ENCODE measurements around the gene SH3BGRL.

Gene SH3BGRL

DNA sequence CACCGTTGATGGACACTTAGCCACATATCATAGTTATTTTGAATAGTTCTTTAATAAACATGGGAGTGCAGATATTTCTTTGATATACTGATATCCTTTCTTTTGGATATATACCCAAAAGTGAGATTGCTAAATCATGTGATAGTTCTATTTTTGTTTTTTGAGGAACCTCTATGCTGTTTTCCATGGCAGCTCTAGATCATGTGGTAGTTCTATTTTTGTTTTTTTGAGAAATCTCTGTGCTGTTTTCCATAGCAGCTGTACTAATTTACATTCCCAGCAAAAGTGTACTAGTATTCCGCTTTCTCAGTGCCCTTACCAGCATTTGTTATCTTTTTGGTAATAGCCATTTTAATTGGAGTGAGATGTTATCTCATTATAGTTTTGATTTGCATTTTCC is 3.6 kb downstream of the SH3BGRL start:
- no peak overlapping the region for H3K23ac ChIP-seq (ENCODE audit: low read length in 2 of 2)
- no peaks in the 10 kb centered on the region for H3K27me3 ChIP-seq (ENCODE audit: control insufficient read depth in 1 of 2, insufficient read depth in 1 of 2, low read length in 2 of 2)
- no peak overlapping the region for H4K91ac ChIP-seq (ENCODE audit: low read length)
- H3K36me3 ChIP-seq (ENCODE audit: control insufficient read depth in 1 of 2, insufficient read depth in 2 of 2, low read depth in 1 of 2, low read length in 2 of 2), result no peaks in the 10 kb centered on the region
- H3K18ac ChIP-seq (ENCODE audit: low read depth in 1 of 2, low read length in 2 of 2), result no peak overlapping the region
- H3K4ac ChIP-seq (ENCODE audit: low read depth in 1 of 2, low read length in 2 of 2), result no peak overlapping the region
- DNase-seq, result no peak
- no peak overlapping the region for H2BK5ac ChIP-seq (ENCODE audit: low read depth, low read length, poor library complexity, severe bottlenecking)
- no peaks in the 10 kb centered on the region for H3K4me1 ChIP-seq (ENCODE audit: control insufficient read depth, insufficient read depth, low read depth, low read length)
- H2BK12ac ChIP-seq (ENCODE audit: low read length in 2 of 2), result no peak overlapping the region
- no peak overlapping the region for H2AK5ac ChIP-seq (ENCODE audit: low read length, severe bottlenecking)
- H3K79me1 ChIP-seq (replicated peaks; ENCODE audit: low read length, poor library complexity, severe bottlenecking), result no peaks in the 10 kb centered on the region
- no peak overlapping the region for H2BK15ac ChIP-seq (ENCODE audit: low read depth, poor library complexity, severe bottlenecking)
- no peak overlapping the region for H4K8ac ChIP-seq (ENCODE audit: low read length)
- H3K9ac ChIP-seq (ENCODE audit: low read length), result no peak overlapping the region
- no peaks in the 10 kb centered on the region for H3K9me3 ChIP-seq (ENCODE audit: control insufficient read depth, low read length)
- no CpG with 5 or more reads among the region's 2 CpGs for WGBS
- no peak overlapping the region for H3K4me2 ChIP-seq (ENCODE audit: low read length, poor library complexity, severe bottlenecking)
- H3K14ac ChIP-seq (ENCODE audit: low read length in 2 of 2), result no peak overlapping the region
- no peak overlapping the region for H3K27ac ChIP-seq (ENCODE audit: low read length, poor library complexity, severe bottlenecking)
- no peak overlapping the region for H2BK120ac ChIP-seq (ENCODE audit: low read depth, low read length)
- H3K4me3 ChIP-seq (ENCODE audit: insufficient read depth in 1 of 2, low read depth in 1 of 2, low read length in 2 of 2), result no peak overlapping the region
- H2AFZ ChIP-seq (ENCODE audit: low read depth, low read length), result no peak overlapping the region

DNA sequence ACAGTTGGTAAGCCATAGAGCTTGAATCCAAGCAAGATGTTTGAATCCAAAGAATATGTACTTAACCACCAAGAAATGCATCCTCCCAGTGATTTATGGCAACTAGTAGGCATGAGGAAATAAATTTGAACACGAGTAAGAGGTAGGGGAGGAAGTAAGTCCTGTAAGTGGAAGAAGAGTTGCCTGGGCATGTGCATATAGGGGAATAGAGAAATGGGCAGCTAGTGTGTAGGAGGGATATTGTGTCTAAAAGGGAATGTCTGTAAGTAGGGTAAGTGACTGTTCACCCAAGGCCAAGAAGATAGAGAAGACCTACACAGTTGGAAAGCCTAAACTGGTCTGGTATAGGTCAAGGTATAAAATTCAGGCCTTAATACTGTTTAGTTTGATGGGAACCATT is 4.6 kb downstream of the SH3BGRL start:
- Histone ChIP-seq H3K4me2 (ENCODE audit: low read length, poor library complexity, severe bottlenecking) (no peak overlapping the region), H2BK15ac (ENCODE audit: low read depth, poor library complexity, severe bottlenecking) (no peak overlapping the region)
- WGBS, result 44% methylated on average over 1 of the region's 1 CpG

DNA sequence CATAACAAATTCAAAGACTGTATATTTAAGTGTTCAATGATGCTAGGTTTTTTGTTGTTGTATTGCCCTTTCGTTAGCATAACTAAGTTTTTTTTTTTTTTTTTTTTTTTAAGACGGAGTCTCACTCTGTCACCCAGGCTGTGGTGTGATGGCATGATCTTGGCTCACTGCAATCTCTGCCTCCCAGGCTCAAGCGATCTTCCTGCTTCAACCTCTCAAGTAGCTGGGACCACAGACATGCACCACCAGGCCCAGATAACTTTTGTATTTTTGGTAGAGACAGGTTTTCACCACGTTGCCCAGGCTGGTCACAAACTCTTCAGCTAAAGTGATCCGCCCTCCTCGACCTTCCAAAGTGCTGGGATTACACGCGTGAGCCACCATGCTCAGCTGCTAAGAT is 7.0 kb downstream of the SH3BGRL start:
- Histone ChIP-seq H2AFZ (ENCODE audit: low read depth, low read length) (no peak overlapping the region), H3K27me3 (ENCODE audit: control insufficient read depth in 1 of 2, insufficient read depth in 1 of 2, low read length in 2 of 2) (no peaks in the 10 kb centered on the region), H3K9ac (ENCODE audit: low read length) (no peak overlapping the region), H4K91ac (ENCODE audit: low read length) (no peak overlapping the region), H2BK15ac (ENCODE audit: low read depth, poor library complexity, severe bottlenecking) (no peak overlapping the region), H2BK12ac (ENCODE audit: low read length in 2 of 2) (no peak overlapping the region), H4K8ac (ENCODE audit: low read length) (no peak overlapping the region), H3K27ac (ENCODE audit: low read length, poor library complexity, severe bottlenecking) (no peak overlapping the region), H3K4me1 (ENCODE audit: control insufficient read depth, insufficient read depth, low read depth, low read length) (no peaks in the 10 kb centered on the region), H3K9me3 (ENCODE audit: control insufficient read depth, low read length) (no peaks in the 10 kb centered on the region), H3K36me3 (ENCODE audit: control insufficient read depth in 1 of 2, insufficient read depth in 2 of 2, low read depth in 1 of 2, low read length in 2 of 2) (no peaks in the 10 kb centered on the region), H3K4me2 (ENCODE audit: low read length, poor library complexity, severe bottlenecking) (no peak overlapping the region), H2BK120ac (ENCODE audit: low read depth, low read length) (no peak overlapping the region), H3K4me3 (ENCODE audit: insufficient read depth in 1 of 2, low read depth in 1 of 2, low read length in 2 of 2) (no peak overlapping the region), H2AK5ac (ENCODE audit: low read length, severe bottlenecking) (no peak overlapping the region), H3K14ac (ENCODE audit: low read length in 2 of 2) (no peak overlapping the region), H3K4ac (ENCODE audit: low read depth in 1 of 2, low read length in 2 of 2) (no peak overlapping the region), H3K18ac (ENCODE audit: low read depth in 1 of 2, low read length in 2 of 2) (no peak overlapping the region), H2BK5ac (ENCODE audit: low read depth, low read length, poor library complexity, severe bottlenecking) (no peak overlapping the region), H3K23ac (ENCODE audit: low read length in 2 of 2) (no peak overlapping the region), H3K79me1 (replicated peaks; ENCODE audit: low read length, poor library complexity, severe bottlenecking) (peaks cover 3% of the 10 kb centered on the region)
- 90% methylated on average over 2 of the region's 8 CpGs for WGBS
- DNase-seq, result no peak

More for the DNA sequence above, 4.6 kb downstream of the SH3BGRL start:
- no peak overlapping the region for H4K8ac ChIP-seq (ENCODE audit: low read length)
- no peaks in the 10 kb centered on the region for H3K79me1 ChIP-seq (replicated peaks; ENCODE audit: low read length, poor library complexity, severe bottlenecking)
- no peak overlapping the region for H3K4me3 ChIP-seq (ENCODE audit: insufficient read depth in 1 of 2, low read depth in 1 of 2, low read length in 2 of 2)
- H3K14ac ChIP-seq (ENCODE audit: low read length in 2 of 2), result no peak overlapping the region
- no peak overlapping the region for H2BK120ac ChIP-seq (ENCODE audit: low read depth, low read length)
- H3K36me3 ChIP-seq (ENCODE audit: control insufficient read depth in 1 of 2, insufficient read depth in 2 of 2, low read depth in 1 of 2, low read length in 2 of 2), result no peaks in the 10 kb centered on the region
- H3K27ac ChIP-seq (ENCODE audit: low read length, poor library complexity, severe bottlenecking), result no peak overlapping the region
- no peak overlapping the region for H2AK5ac ChIP-seq (ENCODE audit: low read length, severe bottlenecking)
- no peak overlapping the region for H3K18ac ChIP-seq (ENCODE audit: low read depth in 1 of 2, low read length in 2 of 2)
- H3K4me1 ChIP-seq (ENCODE audit: control insufficient read depth, insufficient read depth, low read depth, low read length), result no peaks in the 10 kb centered on the region
- H3K23ac ChIP-seq (ENCODE audit: low read length in 2 of 2), result no peak overlapping the region
- H3K4ac ChIP-seq (ENCODE audit: low read depth in 1 of 2, low read length in 2 of 2), result no peak overlapping the region
- no peaks in the 10 kb centered on the region for H3K9me3 ChIP-seq (ENCODE audit: control insufficient read depth, low read length)
- H4K91ac ChIP-seq (ENCODE audit: low read length), result no peak overlapping the region
- H2BK12ac ChIP-seq (ENCODE audit: low read length in 2 of 2), result no peak overlapping the region
- no peak overlapping the region for H2BK5ac ChIP-seq (ENCODE audit: low read depth, low read length, poor library complexity, severe bottlenecking)
- H3K9ac ChIP-seq (ENCODE audit: low read length), result no peak overlapping the region
- no peak overlapping the region for H2AFZ ChIP-seq (ENCODE audit: low read depth, low read length)
- no peak for DNase-seq
- no peaks in the 10 kb centered on the region for H3K27me3 ChIP-seq (ENCODE audit: control insufficient read depth in 1 of 2, insufficient read depth in 1 of 2, low read length in 2 of 2)

DNA sequence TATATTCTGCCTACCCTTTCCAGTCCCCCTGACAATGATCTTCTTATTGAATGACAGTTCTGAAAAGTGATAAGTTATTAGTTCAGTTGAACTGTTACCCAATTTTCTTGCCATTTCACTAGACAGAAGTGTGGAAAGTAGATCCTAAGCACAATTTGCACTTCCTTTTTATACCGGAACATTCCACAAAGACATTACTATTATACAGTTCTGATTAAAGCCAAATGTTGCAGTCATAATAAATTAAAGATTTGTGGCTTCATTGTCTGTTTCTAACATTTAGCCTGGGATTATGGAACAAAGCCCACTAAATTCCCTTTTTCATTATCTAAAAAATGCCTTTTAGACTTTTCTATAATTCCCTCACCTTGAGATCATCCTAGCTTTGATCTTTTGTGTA is 13.8 kb downstream of the SH3BGRL start:
- no peak for DNase-seq
- Histone ChIP-seq H3K79me1 (replicated peaks; ENCODE audit: low read length, poor library complexity, severe bottlenecking) (peaks cover 5% of the 10 kb centered on the region), H3K18ac (ENCODE audit: low read depth in 1 of 2, low read length in 2 of 2) (no peak overlapping the region), H3K9ac (ENCODE audit: low read length) (no peak overlapping the region), H2AK5ac (ENCODE audit: low read length, severe bottlenecking) (no peak overlapping the region), H2BK12ac (ENCODE audit: low read length in 2 of 2) (no peak overlapping the region), H3K4me1 (ENCODE audit: control insufficient read depth, insufficient read depth, low read depth, low read length) (no peaks in the 10 kb centered on the region), H2BK5ac (ENCODE audit: low read depth, low read length, poor library complexity, severe bottlenecking) (no peak overlapping the region), H3K14ac (ENCODE audit: low read length in 2 of 2) (no peak overlapping the region), H4K91ac (ENCODE audit: low read length) (no peak overlapping the region), H4K8ac (ENCODE audit: low read length) (no peak overlapping the region), H3K4me3 (ENCODE audit: insufficient read depth in 1 of 2, low read depth in 1 of 2, low read length in 2 of 2) (no peak overlapping the region), H3K9me3 (ENCODE audit: control insufficient read depth, low read length) (no peaks in the 10 kb centered on the region), H2AFZ (ENCODE audit: low read depth, low read length) (no peak overlapping the region), H3K36me3 (ENCODE audit: control insufficient read depth in 1 of 2, insufficient read depth in 2 of 2, low read depth in 1 of 2, low read length in 2 of 2) (no peaks in the 10 kb centered on the region), H2BK120ac (ENCODE audit: low read depth, low read length) (no peak overlapping the region), H3K4ac (ENCODE audit: low read depth in 1 of 2, low read length in 2 of 2) (no peak overlapping the region), H3K23ac (ENCODE audit: low read length in 2 of 2) (no peak overlapping the region), H3K27me3 (ENCODE audit: control insufficient read depth in 1 of 2, insufficient read depth in 1 of 2, low read length in 2 of 2) (no peaks in the 10 kb centered on the region), H3K27ac (ENCODE audit: low read length, poor library complexity, severe bottlenecking) (no peak overlapping the region), H3K4me2 (ENCODE audit: low read length, poor library complexity, severe bottlenecking) (no peak overlapping the region), H2BK15ac (ENCODE audit: low read depth, poor library complexity, severe bottlenecking) (no peak overlapping the region)
- WGBS, result no CpG with 5 or more reads among the region's 1 CpG

Measured in mesenchymal stem cell (in vitro differentiated cells and primary cell).